ENCODE data around the gene PTPN14. TPM values are rescaled to one million over a fixed set of nuclear protein-coding genes. Genes with fewer than 3 reads are reported as not detected.

PTPN14 gene
- total RNA-seq, 5 donors from 2014 or later (not counting 1 experiment from before 2014, with no cell fraction given), result 0.02 to 0.36 (median 0.29) TPM

DNA sequence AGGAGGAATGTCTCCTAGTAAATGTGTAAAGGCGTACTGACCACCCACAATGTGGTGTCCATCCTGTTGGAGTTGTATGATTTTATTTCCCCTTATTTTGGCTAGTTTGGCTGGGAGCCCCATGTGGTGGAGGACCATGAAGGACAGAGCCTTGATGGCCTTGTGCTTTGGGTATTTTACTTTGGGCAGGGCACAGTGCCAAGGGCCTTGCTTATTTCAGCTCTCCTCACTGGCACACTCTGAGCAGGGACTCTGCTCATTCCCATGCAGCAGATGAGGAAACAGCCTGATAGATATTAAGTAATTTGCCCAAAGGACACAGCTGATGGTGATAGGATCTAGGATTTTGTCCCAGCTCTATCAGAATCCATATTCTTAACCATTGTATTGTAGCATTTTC lies 220.2 kb downstream of the PTPN14 start:
- no peaks in the 10 kb centered on the region for H3K9me3 ChIP-seq
- Mint-ChIP-seq H3K36me3 (peaks cover 38% of the 10 kb centered on the region), H3K4me3 (no peak overlapping the region), H3K27ac (no peak overlapping the region), H3K4me1 (peaks cover 0 to 6% (median 4%) of the 10 kb centered on the region in 3 donors), H3K27me3 (no peaks in the 10 kb centered on the region), H3K9me3 (no peaks in the 10 kb centered on the region)
- H3K4me3 ChIP-seq (ENCODE audit: control insufficient read depth in 1 of 2, extremely low read depth in 1 of 2, low read length in 1 of 2), result no peak overlapping the region
- POLR2A ChIA-PET, result interaction anchor here in 1 of 2 donors (1.0 kb wide), 1 partner anchor 18 kb away, joined by 3 read pairs; no protein-coding TSS in a partner anchor
- no peak overlapping the region for H3K27ac ChIP-seq (ENCODE audit: low read length)
- CTCF ChIA-PET, result interaction anchor here (0.6 to 12.8 kb wide), 33 partner anchors 13 to 1196 kb away, joined by 3 to 248 read pairs (median 5); no protein-coding TSS in a partner anchor
- ATAC-seq (replicated peaks in 1 of 4) (no peak), DNase-seq (no peak)
- H3K27me3 ChIP-seq (replicated peaks in 1 of 2; ENCODE audit: control insufficient read depth in 2 of 2, extremely low read depth in 1 of 2, insufficient read depth in 2 of 2, low read length in 1 of 2), result no peaks in the 10 kb centered on the region
- H3K36me3 ChIP-seq (ENCODE audit: control insufficient read depth in 2 of 2, extremely low read depth in 1 of 2, insufficient read depth in 1 of 2, low read length in 1 of 2), result peaks cover 10 to 30% of the 10 kb centered on the region in 2 donors
- WGBS (ENCODE audit: insufficient coverage), result 100% methylated on average over 1 of the region's 1 CpG
- H3K4me1 ChIP-seq (ENCODE audit: control insufficient read depth in 1 of 2, extremely low read depth in 1 of 2, insufficient read depth in 2 of 2, low read length in 2 of 2), result no peaks in the 10 kb centered on the region

DNA sequence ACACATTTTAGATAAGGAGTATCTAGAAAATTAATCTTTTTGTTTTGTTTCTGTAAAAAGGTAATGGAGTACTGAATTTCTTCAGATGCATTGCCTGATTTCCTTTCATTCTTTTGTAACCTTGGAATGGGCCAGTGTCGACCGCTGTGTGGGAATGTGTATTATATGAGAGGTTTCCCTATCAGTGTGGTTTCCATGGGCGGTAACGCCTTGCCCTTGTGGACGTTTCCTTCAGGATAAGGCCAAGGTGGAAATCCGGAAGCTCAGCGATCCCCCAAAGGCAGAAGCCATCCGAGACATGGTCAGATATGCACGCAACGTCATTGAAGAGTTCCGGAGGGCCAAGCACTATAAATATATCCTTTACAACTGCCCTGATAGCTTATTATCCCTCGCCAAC lies 220.7 kb downstream of the PTPN14 start:
- ATAC-seq (replicated peaks in 1 of 4) (no peak), DNase-seq (no peak)
- CTCF ChIA-PET, result interaction anchor here (0.5 to 12.8 kb wide), 18 partner anchors 13 to 1196 kb away, joined by 3 to 248 read pairs (median 8); no protein-coding TSS in a partner anchor
- H3K4me3 ChIP-seq (ENCODE audit: control insufficient read depth in 1 of 2, extremely low read depth in 1 of 2, low read length in 1 of 2), result no peak overlapping the region
- 100% methylated on average over 4 of the region's 12 CpGs for WGBS (ENCODE audit: insufficient coverage)
- no peaks in the 10 kb centered on the region for H3K9me3 ChIP-seq
- Mint-ChIP-seq H3K9me3 (no peaks in the 10 kb centered on the region), H3K27ac (no peak overlapping the region), H3K27me3 (no peaks in the 10 kb centered on the region), H3K4me1 (peaks cover 0 to 6% (median 4%) of the 10 kb centered on the region in 3 donors), H3K4me3 (no peak overlapping the region), H3K36me3 (peaks cover 38% of the 10 kb centered on the region)
- POLR2A ChIA-PET, result no interaction called here
- H3K27me3 ChIP-seq (replicated peaks in 1 of 2; ENCODE audit: control insufficient read depth in 2 of 2, extremely low read depth in 1 of 2, insufficient read depth in 2 of 2, low read length in 1 of 2), result no peaks in the 10 kb centered on the region
- H3K27ac ChIP-seq (ENCODE audit: low read length), result no peak overlapping the region
- H3K36me3 ChIP-seq (ENCODE audit: control insufficient read depth in 2 of 2, extremely low read depth in 1 of 2, insufficient read depth in 1 of 2, low read length in 1 of 2), result peaks cover 10 to 30% of the 10 kb centered on the region in 2 donors
- no peaks in the 10 kb centered on the region for H3K4me1 ChIP-seq (ENCODE audit: control insufficient read depth in 1 of 2, extremely low read depth in 1 of 2, insufficient read depth in 2 of 2, low read length in 2 of 2)

DNA sequence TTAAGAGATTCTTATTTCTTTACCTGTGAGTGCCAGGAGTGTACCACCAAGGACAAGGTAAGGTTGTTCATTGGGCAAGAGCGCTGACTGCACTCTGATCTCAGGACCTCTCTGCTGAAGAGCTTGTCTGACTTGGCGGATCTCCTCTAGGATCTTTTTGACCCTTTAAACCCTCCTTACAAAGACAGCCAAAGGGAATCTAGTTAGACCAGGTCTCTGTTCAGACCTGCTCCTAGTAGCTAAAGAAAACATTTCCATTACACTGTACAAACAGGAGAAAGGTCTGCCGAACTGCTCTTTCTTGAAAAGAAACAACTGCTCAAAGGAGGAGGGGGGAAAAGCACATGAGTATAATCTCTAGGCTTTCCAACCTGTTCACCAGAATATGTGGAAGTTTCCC lies 221.2 kb downstream of the PTPN14 start:
- Mint-ChIP-seq H3K36me3 (peaks cover 38% of the 10 kb centered on the region), H3K27me3 (no peaks in the 10 kb centered on the region), H3K4me3 (no peak overlapping the region), H3K4me1 (peaks cover 0 to 6% (median 4%) of the 10 kb centered on the region in 3 donors), H3K9me3 (no peaks in the 10 kb centered on the region), H3K27ac (no peak overlapping the region)
- DNase-seq, result no peak
- Histone ChIP-seq H3K9me3 (no peaks in the 10 kb centered on the region), H3K27ac (ENCODE audit: low read length) (no peak overlapping the region), H3K4me3 (ENCODE audit: control insufficient read depth in 1 of 2, extremely low read depth in 1 of 2, low read length in 1 of 2) (no peak overlapping the region), H3K36me3 (ENCODE audit: control insufficient read depth in 2 of 2, extremely low read depth in 1 of 2, insufficient read depth in 1 of 2, low read length in 1 of 2) (peaks cover 13 to 35% of the 10 kb centered on the region in 2 donors), H3K27me3 (replicated peaks in 1 of 2; ENCODE audit: control insufficient read depth in 2 of 2, extremely low read depth in 1 of 2, insufficient read depth in 2 of 2, low read length in 1 of 2) (no peaks in the 10 kb centered on the region), H3K4me1 (ENCODE audit: control insufficient read depth in 1 of 2, extremely low read depth in 1 of 2, insufficient read depth in 2 of 2, low read length in 2 of 2) (no peaks in the 10 kb centered on the region)
- 100% methylated on average over 2 of the region's 3 CpGs for WGBS (ENCODE audit: insufficient coverage)
- no peak for ATAC-seq (replicated peaks in 1 of 4)
- ChIA-PET CTCF (interaction anchor here (0.5 to 12.8 kb wide), 17 partner anchors 11 to 1207 kb away, joined by 3 to 248 read pairs (median 4); no protein-coding TSS in a partner anchor), POLR2A (interaction anchor here in 1 of 2 donors (0.5 kb wide), 1 partner anchor 263 kb away, joined by 6 read pairs; no protein-coding TSS in a partner anchor)

DNA sequence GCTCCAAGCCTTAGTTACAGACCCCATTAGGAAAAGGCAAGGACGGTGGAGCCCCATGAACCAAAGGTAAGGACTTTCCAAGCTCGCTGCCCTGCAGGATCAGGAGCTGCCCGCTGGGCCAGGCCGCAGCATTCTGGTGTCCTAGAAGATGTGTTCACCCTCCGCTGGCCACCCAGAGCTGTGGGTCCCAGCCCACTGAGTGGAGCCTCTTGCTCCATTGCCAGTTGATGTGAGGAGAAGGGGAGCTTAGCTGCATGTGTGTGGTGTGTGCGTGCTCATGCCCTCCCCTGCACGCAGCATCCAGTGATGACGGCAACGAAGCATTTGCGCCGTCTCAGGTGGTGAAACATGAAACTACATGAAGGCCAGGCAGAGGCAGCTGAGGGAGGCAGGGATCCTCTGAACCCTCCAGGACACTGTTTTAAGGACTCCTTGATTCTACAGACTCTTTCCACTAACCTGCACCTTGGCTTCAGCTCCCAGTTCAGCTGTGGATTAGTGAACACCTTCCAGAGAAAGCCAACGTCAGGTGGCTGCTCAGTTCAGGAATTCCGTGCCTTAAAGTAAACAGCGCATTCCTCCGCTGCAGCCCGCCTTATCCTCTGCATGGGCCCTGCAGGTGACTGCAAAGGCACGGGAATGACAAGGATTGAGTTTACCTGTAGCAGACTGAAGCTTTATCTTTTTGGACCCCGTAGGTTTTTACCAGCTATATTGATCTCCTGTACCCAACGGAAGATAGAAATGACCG lies 221.8 kb downstream of the PTPN14 start:
- no peak overlapping the region for H3K4me3 Mint-ChIP-seq
- no peak overlapping the region for H3K27ac Mint-ChIP-seq
- POLR2A ChIA-PET, result interaction anchor here in 1 of 2 donors (0.5 kb wide), 1 partner anchor 263 kb away, joined by 6 read pairs; no protein-coding TSS in a partner anchor
- peaks cover 0 to 6% (median 4%) of the 10 kb centered on the region in 3 donors for H3K4me1 Mint-ChIP-seq
- H3K4me3 ChIP-seq (ENCODE audit: control insufficient read depth in 1 of 2, extremely low read depth in 1 of 2, low read length in 1 of 2), result no peak overlapping the region
- no peak overlapping the region for H3K27ac ChIP-seq (ENCODE audit: low read length)
- no peaks in the 10 kb centered on the region for H3K9me3 ChIP-seq
- no peaks in the 10 kb centered on the region for H3K27me3 ChIP-seq (replicated peaks in 1 of 2; ENCODE audit: control insufficient read depth in 2 of 2, extremely low read depth in 1 of 2, insufficient read depth in 2 of 2, low read length in 1 of 2)
- DNase-seq, result no peak
- no peaks in the 10 kb centered on the region for H3K4me1 ChIP-seq (ENCODE audit: control insufficient read depth in 1 of 2, extremely low read depth in 1 of 2, insufficient read depth in 2 of 2, low read length in 2 of 2)
- no peaks in the 10 kb centered on the region for H3K9me3 Mint-ChIP-seq
- 92% methylated on average over 19 of the region's 20 CpGs for WGBS (ENCODE audit: insufficient coverage)
- peaks cover 18 to 39% of the 10 kb centered on the region in 2 donors for H3K36me3 ChIP-seq (ENCODE audit: control insufficient read depth in 2 of 2, extremely low read depth in 1 of 2, insufficient read depth in 1 of 2, low read length in 1 of 2)
- H3K27me3 Mint-ChIP-seq, result no peaks in the 10 kb centered on the region
- ATAC-seq (replicated peaks in 1 of 4), result no peak
- CTCF ChIA-PET, result interaction anchor here (0.6 to 12.8 kb wide), 24 partner anchors 10 to 1206 kb away, joined by 3 to 248 read pairs (median 5); no protein-coding TSS in a partner anchor
- peaks cover 38% of the 10 kb centered on the region for H3K36me3 Mint-ChIP-seq

DNA sequence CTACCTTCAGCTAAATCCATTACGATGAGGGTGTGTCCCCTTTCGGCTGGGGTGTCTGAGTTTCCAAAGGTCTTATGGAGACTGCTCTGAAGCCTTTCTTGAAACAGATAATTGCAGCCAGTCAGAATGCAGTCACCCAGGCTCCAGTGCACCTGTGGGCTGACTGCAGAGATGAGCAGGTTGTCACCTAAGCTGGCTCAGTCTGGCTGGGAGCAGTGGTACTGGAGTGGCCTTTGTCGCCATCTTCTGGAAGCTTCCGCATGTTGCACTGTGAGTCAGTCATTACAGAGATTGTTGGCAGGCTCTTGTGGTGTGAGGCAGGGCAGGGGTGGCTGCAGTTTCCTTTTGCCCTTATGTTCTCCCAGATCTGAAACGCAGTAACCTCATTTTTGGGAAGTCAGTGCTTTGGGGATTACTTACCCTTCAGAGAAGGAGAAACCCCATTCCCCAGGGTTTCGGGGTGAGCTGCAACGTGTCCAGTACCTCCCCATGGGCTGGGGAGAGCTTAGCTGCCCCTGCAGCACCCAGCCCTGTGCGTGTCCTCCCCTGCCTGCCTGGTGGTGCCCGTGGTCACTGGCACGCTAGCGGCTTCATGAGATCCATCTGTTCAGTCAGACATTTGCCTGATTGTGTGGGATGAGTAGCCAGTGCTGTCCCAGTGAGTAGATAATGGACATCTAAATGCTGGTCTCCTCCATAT lies 222.5 kb downstream of the PTPN14 start:
- WGBS (ENCODE audit: insufficient coverage), result 62% methylated on average over 6 of the region's 11 CpGs

DNA sequence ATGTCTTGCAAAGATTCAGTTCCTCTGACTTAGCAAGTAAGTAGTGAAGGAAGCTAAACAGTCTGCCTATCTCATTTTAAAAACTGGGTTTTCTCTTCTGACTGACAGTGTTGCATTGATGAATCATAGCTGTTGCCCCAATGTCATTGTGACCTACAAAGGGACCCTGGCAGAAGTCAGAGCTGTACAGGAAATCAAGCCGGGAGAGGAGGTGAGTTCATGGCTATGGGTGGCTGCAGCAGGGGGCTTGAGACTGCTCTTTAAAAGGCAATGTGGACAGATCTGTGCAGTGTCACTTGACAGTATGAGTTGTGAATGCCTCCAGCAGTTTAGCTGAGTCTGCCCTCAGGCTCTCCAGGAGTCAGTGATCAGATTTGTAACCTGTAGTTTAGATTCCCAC lies 223.9 kb downstream of the PTPN14 start:
- H3K4me3 ChIP-seq (ENCODE audit: control insufficient read depth in 1 of 2, extremely low read depth in 1 of 2, low read length in 1 of 2), result no peak overlapping the region
- Mint-ChIP-seq H3K27me3 (no peaks in the 10 kb centered on the region), H3K4me1 (peaks cover 0 to 6% (median 4%) of the 10 kb centered on the region in 3 donors), H3K36me3 (peaks cover 40% of the 10 kb centered on the region), H3K9me3 (no peaks in the 10 kb centered on the region), H3K27ac (peak overlapping the region; percentile 56 to 77), H3K4me3 (no peak overlapping the region)
- no peaks in the 10 kb centered on the region for H3K4me1 ChIP-seq (ENCODE audit: control insufficient read depth in 1 of 2, extremely low read depth in 1 of 2, insufficient read depth in 2 of 2, low read length in 2 of 2)
- H3K9me3 ChIP-seq, result no peaks in the 10 kb centered on the region
- CTCF ChIA-PET, result interaction anchor here (1.0 to 12.8 kb wide), 10 partner anchors 9 to 113 kb away, joined by 3 to 248 read pairs (median 14); no protein-coding TSS in a partner anchor
- no peak overlapping the region for H3K27ac ChIP-seq (ENCODE audit: low read length)
- H3K36me3 ChIP-seq (ENCODE audit: control insufficient read depth in 2 of 2, extremely low read depth in 1 of 2, insufficient read depth in 1 of 2, low read length in 1 of 2), result peaks cover 13 to 36% of the 10 kb centered on the region in 2 donors
- POLR2A ChIA-PET, result no interaction called here
- no peak for DNase-seq
- H3K27me3 ChIP-seq (replicated peaks in 1 of 2; ENCODE audit: control insufficient read depth in 2 of 2, extremely low read depth in 1 of 2, insufficient read depth in 2 of 2, low read length in 1 of 2), result no peaks in the 10 kb centered on the region
- no peak for ATAC-seq (replicated peaks in 1 of 4)
- 36% methylated on average over 1 of the region's 1 CpG for WGBS (ENCODE audit: insufficient coverage)

More for the DNA sequence above, 222.5 kb downstream of the PTPN14 start:
- Histone ChIP-seq H3K4me3 (ENCODE audit: control insufficient read depth in 1 of 2, extremely low read depth in 1 of 2, low read length in 1 of 2) (no peak overlapping the region), H3K27me3 (replicated peaks in 1 of 2; ENCODE audit: control insufficient read depth in 2 of 2, extremely low read depth in 1 of 2, insufficient read depth in 2 of 2, low read length in 1 of 2) (no peaks in the 10 kb centered on the region), H3K27ac (ENCODE audit: low read length) (no peak overlapping the region), H3K36me3 (ENCODE audit: control insufficient read depth in 2 of 2, extremely low read depth in 1 of 2, insufficient read depth in 1 of 2, low read length in 1 of 2) (peaks cover 13 to 31% of the 10 kb centered on the region in 2 donors), H3K9me3 (no peaks in the 10 kb centered on the region), H3K4me1 (ENCODE audit: control insufficient read depth in 1 of 2, extremely low read depth in 1 of 2, insufficient read depth in 2 of 2, low read length in 2 of 2) (no peaks in the 10 kb centered on the region)
- DNase-seq (peak; percentile 52 to 86 (median 70)), ATAC-seq (replicated peaks in 1 of 4) (peak; percentile 86 to 96 (median 95))
- Mint-ChIP-seq H3K27me3 (no peaks in the 10 kb centered on the region), H3K4me1 (peaks cover 0 to 6% (median 4%) of the 10 kb centered on the region in 3 donors), H3K27ac (peak overlapping the region; percentile 23 to 61), H3K36me3 (peaks cover 39% of the 10 kb centered on the region), H3K9me3 (no peaks in the 10 kb centered on the region), H3K4me3 (no peak overlapping the region)
- CTCF ChIA-PET, result interaction anchor here (0.5 to 12.8 kb wide), 24 partner anchors 11 to 1206 kb away, joined by 3 to 248 read pairs (median 5); no protein-coding TSS in a partner anchor
- POLR2A ChIA-PET, result no interaction called here
